GM19463 (cell line): ENCODE data around the gene DENND5A.
"Not testable (repeated sequence)": the region's sequence is repeated elsewhere in the genome, so short reads cannot be mapped to it uniquely, and the experiment has no call there.

ENCODE experiments used
- ATAC-seq: cut with Tn5 transposase; IDR thresholded peaks from one replicate; pipeline ENCODE4 v1.9.1; 2021; ENCODE audit warnings: mild to moderate bottlenecking, moderate library complexity; ENCODE audit not compliant: unreplicated experiment

DENND5A gene

GRCh38 chr11:9103542-9104276 lies 161.4 kb downstream of the DENND5A start:
- no peak for ATAC-seq

- ATAC-seq = no peak
Measured at GRCh38 chr11:9099617-9100016, 165.5 kb downstream of the DENND5A start.

GRCh38 chr11:9098455-9098854 lies 166.7 kb downstream of the DENND5A start:
- not testable (repeated sequence) for ATAC-seq

GRCh38 chr11:9097186-9097943 lies 167.8 kb downstream of the DENND5A start:
- ATAC-seq = not testable (repeated sequence)

GRCh38 chr11:9096427-9096826 lies 168.7 kb downstream of the DENND5A start:
- ATAC-seq = no peak

DNA sequence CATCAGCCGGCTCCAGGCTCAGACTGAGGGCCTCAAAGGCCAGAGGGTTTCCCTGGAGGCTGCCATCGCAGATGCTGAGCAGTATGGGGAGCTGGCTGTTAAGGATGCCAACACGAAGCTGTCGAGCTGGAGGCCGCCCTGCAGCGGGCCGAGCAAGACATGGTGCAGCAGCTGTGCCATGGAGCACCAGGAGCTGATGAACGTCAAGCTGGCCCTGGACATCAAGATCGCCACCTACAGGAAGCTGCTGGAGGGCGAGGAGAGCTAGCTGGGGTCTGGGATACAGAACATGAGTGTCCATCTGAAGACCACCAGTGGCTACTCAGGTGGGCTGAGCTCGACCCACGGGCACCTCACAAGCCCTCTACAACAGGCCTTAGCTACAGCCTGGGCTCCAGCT lies 169.7 kb downstream of the DENND5A start:
- no peak for ATAC-seq

DNA sequence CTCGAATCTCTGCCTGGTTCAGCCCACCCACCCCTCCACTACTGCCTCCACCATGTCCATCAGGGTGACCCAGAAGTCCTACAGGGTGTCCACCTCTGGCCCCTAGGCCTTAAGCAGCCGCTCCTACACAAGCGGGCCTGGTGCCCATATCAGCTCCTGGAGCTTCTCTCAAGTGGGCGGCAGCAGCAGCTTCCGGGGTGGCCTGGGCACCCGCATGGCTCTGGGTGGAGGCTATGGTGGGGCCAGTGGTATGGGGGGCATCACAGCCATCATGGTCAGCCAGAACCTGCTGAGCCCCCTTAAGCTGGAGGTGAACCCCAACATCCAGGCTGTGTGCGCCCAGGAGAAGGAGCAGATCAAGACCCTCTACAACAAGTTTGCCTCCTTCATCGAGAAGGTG lies 170.7 kb downstream of the DENND5A start:
- no peak for ATAC-seq

GRCh38 chr11:9092853-9093778 lies 172.0 kb downstream of the DENND5A start:
- ATAC-seq = no peak

GRCh38 chr11:9092072-9092471 lies 173.1 kb downstream of the DENND5A start:
- no peak for ATAC-seq

- ATAC-seq = no peak
Measured at GRCh38 chr11:9091044-9091922, 173.9 kb downstream of the DENND5A start, which contains the start of gene SCUBE2. Gene SCUBE2, minus strand, starts transcription at chr11:9091599. Its CDS starts 71 bp downstream, at chr11:9091528.

DNA sequence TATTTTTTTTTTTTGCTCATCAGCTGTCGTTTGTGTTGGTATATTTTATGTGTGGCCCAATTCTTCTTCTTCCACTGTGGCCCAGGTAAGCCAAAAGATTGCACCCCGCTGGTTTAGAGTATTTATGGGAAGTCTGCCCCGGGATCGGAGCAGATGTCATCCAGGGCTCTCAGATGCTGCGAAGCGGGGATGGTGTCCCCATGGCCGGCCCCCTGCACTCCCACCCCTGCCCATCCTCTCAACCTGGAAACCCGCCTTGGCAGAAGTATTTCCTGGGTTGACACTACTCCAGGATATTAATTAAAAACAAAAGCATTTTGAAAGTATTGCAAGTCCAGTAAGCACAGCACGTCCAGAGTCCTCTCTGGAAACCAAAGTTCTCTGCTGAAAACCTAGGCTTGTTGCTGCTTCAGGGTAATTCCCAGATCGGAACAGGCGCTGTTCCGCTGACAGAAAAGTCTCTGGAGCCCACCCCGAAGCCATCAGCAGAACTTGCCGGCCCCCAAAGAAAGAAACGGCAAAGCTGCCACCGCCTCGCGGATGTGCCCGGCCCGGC lies 174.6 kb downstream of the DENND5A start:
- ATAC-seq = no peak

GRCh38 chr11:9089636-9090035 lies 175.5 kb downstream of the DENND5A start:
- no peak for ATAC-seq

GRCh38 chr11:9089061-9089460 lies 176.1 kb downstream of the DENND5A start:
- no peak for ATAC-seq
